Heart right ventricle (tissue), 16 donors: ENCODE results near the gene ZNF230. TPM values are rescaled to one million over a fixed set of nuclear protein-coding genes. Genes with fewer than 3 reads are reported as not detected.

Experiments used
- ATAC-seq, 8 donors: fragments of 200-7000 bp; cut with Tn5 transposase; one replicate each; pipeline ENCODE4 v1.9.1; 2020; ENCODE audit warnings: mild to moderate bottlenecking in 8 of 8, moderate library complexity in 8 of 8, moderate number of reproducible peaks in 1 of 8
- DNase-seq, 2 donors: peaks; one replicate each; pipeline ENCODE4 v3.0.0-alpha.2; 2020
- H3K27ac ChIP-seq, 10 donors: fragments of 200-600 bp; sonication (generic) in 2 of 10; one replicate each; pipeline versions ENCODE4 v1.5.0 to v1.8.0; 2020 to 2022; ENCODE audit warnings: mild to moderate bottlenecking in 3 of 10
- H3K27me3 ChIP-seq, 7 donors: fragments of 200-600 bp; one replicate each; pipeline ENCODE4 v1.8.0; 2021 to 2022; ENCODE audit warnings: mild to moderate bottlenecking in 2 of 7
- H3K36me3 ChIP-seq, 9 donors: fragments of 200-600 bp; sonication (generic) in 1 of 9; one replicate each; pipeline versions ENCODE4 v1.5.0 to v1.8.0; 2020 to 2022; ENCODE audit warnings: mild to moderate bottlenecking in 2 of 9
- H3K4me1 ChIP-seq, 9 donors: fragments of 200-600 bp; sonication (generic) in 1 of 9; one replicate each; pipeline versions ENCODE4 v1.5.0 to v1.8.0; 2020 to 2022; ENCODE audit warnings: mild to moderate bottlenecking in 4 of 9
- H3K4me3 ChIP-seq, 10 donors: fragments of 200-600 bp; sonication (generic) in 2 of 10; one replicate each; pipeline versions ENCODE4 v1.5.0 to v1.8.0; 2020 to 2022; ENCODE audit warnings: mild to moderate bottlenecking in 7 of 10, moderate library complexity in 2 of 10
- H3K9me3 ChIP-seq, 11 donors: fragments of 200-600 bp in 10 of 11; sonication (generic) in 2 of 11; one replicate each; pipeline versions ENCODE4 v1.5.0 to v1.8.0; 2013 to 2022; ENCODE audit warnings: mild to moderate bottlenecking in 2 of 11, control low read depth in 1 of 11, moderate library complexity in 1 of 11
- WGBS, 2 donors: extraction: QIAGEN DNeasy Blood & Tissue Kit; methylation state at CpG; one replicate each; pipeline ENCODE4 v1.1.7; 2013; ENCODE audit warnings: inconsistent platforms in 1 of 2; 5-methylcytosine and 5-hydroxymethylcytosine counted together
- intact Hi-C, 10 donors: fragments of 100-400 bp; cut with DNase I; formaldehyde crosslinking; loops; one replicate each; pipeline versions ENCODE4 v1.11.1 to v1.14.2; 2022
- polyA plus RNA-seq, 2 donors: library from polyadenylated mRNA; stranded (reverse); fragments of 200-250 nt; gene quantifications; one replicate each; pipeline ENCODE4 v1.2.3, GENCODE V29; 2013
- total RNA-seq, 10 donors: library from RNA; stranded (reverse); fragmentation: NEBNext Ultra II Directional in 3 of 10; extraction: Animal tissue kit (Norgen Biotek cat#: 25700) in 3 of 10; gene quantifications; one replicate each; pipeline versions ENCODE4 v1.2.1 to v1.2.4, GENCODE V29; 2021 to 2023
- TF ChIP-seq, protein P1 (sequence below), 9 donors: fragments of 200-600 bp; sonication (generic) in 2 of 9; IDR thresholded peaks; one replicate each; pipeline versions ENCODE4 v1.5.0 to v1.8.0; 2021 to 2022; ENCODE audit warnings: antibody characterized with exemption in 9 of 9, mild to moderate bottlenecking in 5 of 9, moderate library complexity in 1 of 9
- donor health status: Arrhythmogenic right ventricular cardiomyopathy.
- donor health status: ischemic (EF 13 %, LVEDD 7.1; RV severe dilation, severe dysfunction).
- donor health status: healthy with polysubstance abuse.
- donor health status: DM: no; HTN: yes; CAD: no.
- donor health status: DM: no; HTN: no; CAD: no.
- donor health status: ischemic (EF 25% LVEDD 6.9; RV normal size, moderate dysfunction).
- donor health status: ischemic (EF 25% LVEDD 5.7; RV mildly dilated, moderate dysfunction).
- donor health status: healthy.
- donor health status: DM: yes; HTN: yes; CAD: no.
- donor health status: Ischemic cardiomyopathy.
- donor health status: ischemic (EF 35%, LVEDD 5.7; RV mildly dilated, moderate dysfunction).
- donor health status: nonischemic (EF 11% LVEDD 7.7; RV severe dilation, severe dysfunction).
- donor health status: DM: yes; HTN: yes; CAD: no.
- donor health status: PGD.
- donor health status: ischemic (EF 29% LVEDD 5.4; RV normal size, mild dysfunction).
- donor health status: nonischemic (EF 23%, LVEDD 6.1; RV moderate dilation, normal function).

Gene ZNF230
- total and polyA plus RNA-seq, 12 donors: 1.4 to 4.3 (median 3.4) TPM

DNA sequence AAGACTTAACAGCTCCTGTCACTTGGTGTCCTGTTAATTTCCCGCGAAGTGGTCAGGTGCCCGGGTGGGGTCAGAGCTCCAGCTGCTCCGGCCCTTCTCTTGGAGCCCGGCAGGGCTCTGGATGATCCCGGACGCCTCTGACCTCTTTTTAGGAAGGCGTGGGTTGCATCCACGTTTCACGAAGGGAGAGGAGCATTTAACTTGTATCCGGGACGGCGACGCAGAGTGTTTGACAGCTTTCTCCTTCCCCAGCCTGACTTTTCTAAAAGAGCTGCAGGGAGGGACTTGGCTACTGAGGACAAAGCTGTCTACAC lies 18.1 kb upstream of the ZNF230 start:
- TF ChIP-seq, protein P1, sequence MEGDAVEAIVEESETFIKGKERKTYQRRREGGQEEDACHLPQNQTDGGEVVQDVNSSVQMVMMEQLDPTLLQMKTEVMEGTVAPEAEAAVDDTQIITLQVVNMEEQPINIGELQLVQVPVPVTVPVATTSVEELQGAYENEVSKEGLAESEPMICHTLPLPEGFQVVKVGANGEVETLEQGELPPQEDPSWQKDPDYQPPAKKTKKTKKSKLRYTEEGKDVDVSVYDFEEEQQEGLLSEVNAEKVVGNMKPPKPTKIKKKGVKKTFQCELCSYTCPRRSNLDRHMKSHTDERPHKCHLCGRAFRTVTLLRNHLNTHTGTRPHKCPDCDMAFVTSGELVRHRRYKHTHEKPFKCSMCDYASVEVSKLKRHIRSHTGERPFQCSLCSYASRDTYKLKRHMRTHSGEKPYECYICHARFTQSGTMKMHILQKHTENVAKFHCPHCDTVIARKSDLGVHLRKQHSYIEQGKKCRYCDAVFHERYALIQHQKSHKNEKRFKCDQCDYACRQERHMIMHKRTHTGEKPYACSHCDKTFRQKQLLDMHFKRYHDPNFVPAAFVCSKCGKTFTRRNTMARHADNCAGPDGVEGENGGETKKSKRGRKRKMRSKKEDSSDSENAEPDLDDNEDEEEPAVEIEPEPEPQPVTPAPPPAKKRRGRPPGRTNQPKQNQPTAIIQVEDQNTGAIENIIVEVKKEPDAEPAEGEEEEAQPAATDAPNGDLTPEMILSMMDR (IDR thresholded peaks at IDR 0.05): no peak
- Histone ChIP-seq H3K27me3 (no peaks in the 10 kb centered on the region), H3K9me3 (peaks cover 0 to 49% (median 7%) of the 10 kb centered on the region in 11 donors), H3K36me3 (peaks cover 0 to 25% (median 14%) of the 10 kb centered on the region in 9 donors), H3K4me3 (peak overlapping the region; percentile 51 to 80 (median 70)), H3K27ac (peak overlapping the region in 9 of 10 donors; percentile 69 to 83 (median 81)), H3K4me1 (peaks cover 0 to 20% (median 12%) of the 10 kb centered on the region in 9 donors)
- ATAC-seq (peak; percentile 39 to 70 (median 60)), DNase-seq (peak; percentile 15 to 24)
- intact Hi-C loops: loop anchor here in 5 of 10 donors (1.0 to 10.0 kb wide), 7 partner anchors 18 to 130 kb away; partner anchors contain the start of genes ZNF223 (in 2 of the 5), ZNF225 (in 2 of the 5), ZNF230 (in 2 of the 5) and ZNF221 (in 1 of the 5)
- WGBS, 2 donors: 0 to 1% methylated on average over 14 of the region's 14 CpGs

DNA sequence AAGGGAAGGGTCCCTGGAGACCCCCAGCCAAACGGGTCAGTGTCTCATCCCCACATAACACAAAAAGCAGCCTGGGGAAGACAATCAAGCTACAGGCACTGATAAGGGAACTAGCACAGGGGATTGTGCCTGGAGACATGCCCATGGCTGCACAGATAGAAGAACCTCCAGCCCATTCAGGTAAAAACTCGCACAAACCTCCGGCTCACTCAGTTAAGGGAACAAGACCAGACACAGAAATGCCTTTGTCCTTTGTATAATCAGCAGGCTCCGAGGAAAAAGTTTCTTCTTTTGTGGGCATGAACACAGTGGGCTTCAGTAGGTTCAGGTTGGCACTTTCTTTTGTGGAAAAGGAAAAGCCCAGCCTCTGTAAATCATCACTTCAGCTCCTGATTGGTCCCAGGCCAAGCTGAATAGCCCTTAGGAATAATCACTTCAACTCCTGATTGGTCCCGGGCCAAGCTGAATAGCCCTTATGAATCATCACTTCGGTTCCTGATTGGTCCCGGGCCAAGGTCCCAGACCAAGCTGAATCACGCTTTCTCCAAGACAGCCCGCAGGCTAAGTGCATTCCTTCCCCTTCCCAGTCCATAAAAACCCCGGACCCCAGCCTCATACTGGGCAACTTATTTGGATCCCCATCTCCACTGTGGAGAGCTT lies 5.0 kb upstream of the ZNF230 start:
- 86 to 88% methylated on average over 10 of the region's 10 CpGs for WGBS, 2 donors
- DNase-seq: peak in 1 of 2 donors; percentile 9
- Histone ChIP-seq H3K4me3 (no peak overlapping the region), H3K9me3 (peaks cover 0 to 54% (median 4%) of the 10 kb centered on the region in 11 donors), H3K36me3 (peaks cover 0 to 53% (median 44%) of the 10 kb centered on the region in 9 donors), H3K27me3 (no peaks in the 10 kb centered on the region), H3K4me1 (peaks cover 0 to 8% (median 6%) of the 10 kb centered on the region in 9 donors), H3K27ac (no peak overlapping the region)
- no peak for ATAC-seq
- TF ChIP-seq, protein P1 (IDR thresholded peaks at IDR 0.05): no peak
- intact Hi-C loops: no loop called here

DNA sequence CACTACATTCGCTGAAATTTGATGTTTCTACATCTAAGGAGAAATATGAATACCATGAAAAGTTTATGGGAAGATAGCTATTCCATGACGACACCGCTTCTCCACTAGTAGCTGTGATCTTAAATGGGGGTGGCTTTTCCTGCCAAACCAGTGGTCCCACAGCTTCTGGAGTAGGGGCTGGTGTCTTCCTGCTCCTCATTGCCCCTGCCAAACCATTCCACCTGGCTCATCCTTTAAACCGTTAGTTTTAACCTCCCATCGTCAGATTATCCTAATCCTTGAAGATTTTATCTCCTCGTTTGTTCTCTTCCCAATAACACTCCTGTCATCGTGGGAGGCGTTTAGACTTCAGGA lies 568 bp upstream of the ZNF230 start:
- DNase-seq (no peak), ATAC-seq (peak in 2 of 8 donors; percentile 4 to 5)
- intact Hi-C loops: loop anchor here in 7 of 10 donors (1.0 to 10.0 kb wide), 10 partner anchors 17 to 353 kb away; partner anchors contain the start of genes ZNF155 (in 2 of the 7), ZNF222 (in 2 of the 7), ZNF224 (in 2 of the 7) and ZNF225 (in 2 of the 7)
- Histone ChIP-seq H3K36me3 (peaks cover 0 to 21% (median 10%) of the 10 kb centered on the region in 9 donors), H3K9me3 (peaks cover 0 to 59% (median 0%) of the 10 kb centered on the region in 11 donors), H3K4me1 (peaks cover 0 to 31% (median 17%) of the 10 kb centered on the region in 9 donors), H3K4me3 (peak overlapping the region; percentile 42 to 94 (median 80)), H3K27me3 (no peaks in the 10 kb centered on the region), H3K27ac (peak overlapping the region in 9 of 10 donors; percentile 64 to 88 (median 78))
- TF ChIP-seq, protein P1 (IDR thresholded peaks at IDR 0.05): no peak
- 7 to 9% methylated on average over 8 of the region's 8 CpGs for WGBS, 2 donors

DNA sequence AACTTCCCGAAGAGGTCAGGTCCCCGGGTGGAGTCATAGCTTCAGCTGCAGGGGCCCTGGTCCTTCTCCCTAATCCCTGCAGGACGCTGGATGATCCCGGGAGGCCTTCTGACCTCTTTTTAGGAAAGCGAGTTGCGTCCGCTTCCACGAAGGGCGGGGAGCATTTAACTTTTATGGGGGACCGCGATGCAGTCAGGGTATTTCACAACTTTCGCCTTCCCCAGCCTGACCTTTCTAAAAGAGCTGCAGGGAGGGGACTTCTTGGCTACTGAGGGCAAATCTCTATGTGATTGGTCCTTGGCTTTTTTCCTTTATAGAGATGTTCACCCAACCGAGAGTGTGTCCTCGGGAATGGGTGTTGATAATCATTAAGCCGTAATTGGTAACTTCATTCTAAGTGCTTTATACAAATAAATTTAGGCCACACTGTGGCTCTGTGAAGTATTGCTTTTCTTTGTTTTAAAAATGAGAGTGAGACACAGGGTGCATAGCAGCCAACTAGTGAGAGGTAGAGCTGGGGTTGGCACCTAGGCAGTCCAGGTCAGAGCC lies 778 bp downstream of the ZNF230 start:
- DNase-seq (peak in 1 of 2 donors; percentile 15), ATAC-seq (peak; percentile 2 to 51 (median 29))
- Histone ChIP-seq H3K27me3 (no peaks in the 10 kb centered on the region), H3K27ac (peak overlapping the region in 9 of 10 donors; percentile 64 to 88 (median 78)), H3K4me3 (peak overlapping the region; percentile 42 to 94 (median 80)), H3K9me3 (peaks cover 0 to 59% (median 4%) of the 10 kb centered on the region in 11 donors), H3K36me3 (peaks cover 0 to 31% (median 19%) of the 10 kb centered on the region in 9 donors), H3K4me1 (peaks cover 0 to 31% (median 17%) of the 10 kb centered on the region in 9 donors)
- 2 to 3% methylated on average over 15 of the region's 15 CpGs for WGBS, 2 donors
- TF ChIP-seq, protein P1 (IDR thresholded peaks at IDR 0.05): no peak
- intact Hi-C loops: loop anchor here in 7 of 10 donors (2.0 to 10.0 kb wide), 8 partner anchors 19 to 351 kb away; partner anchors contain the start of genes ZNF222 (in 2 of the 7), ZNF224 (in 2 of the 7), ZNF225 (in 2 of the 7) and ZNF112 (in 1 of the 7)
